Sigmoid colon (tissue), 3 donors: ENCODE results near the gene CAP2.

Source experiments
- POLR2A ChIP-seq, 2 donors: fragments of 450-650 bp; IDR thresholded peaks; one replicate each; pipeline ENCODE4 v1.6.1; 2016; ENCODE audit warnings: antibody characterized with exemption in 2 of 2, mild to moderate bottlenecking in 2 of 2, moderate library complexity in 2 of 2
- TF ChIP-seq, protein P1 (sequence below), 4 experiments: fragments of 450-650 bp in 3 of 4; fragments of 200-600 bp in 1 of 4; IDR thresholded peaks; one replicate each; pipeline ENCODE4 v1.5.1; 2016 to 2019; ENCODE audit warnings: antibody characterized with exemption in 4 of 4, mild to moderate bottlenecking in 3 of 4, moderate library complexity in 2 of 4

DNA sequence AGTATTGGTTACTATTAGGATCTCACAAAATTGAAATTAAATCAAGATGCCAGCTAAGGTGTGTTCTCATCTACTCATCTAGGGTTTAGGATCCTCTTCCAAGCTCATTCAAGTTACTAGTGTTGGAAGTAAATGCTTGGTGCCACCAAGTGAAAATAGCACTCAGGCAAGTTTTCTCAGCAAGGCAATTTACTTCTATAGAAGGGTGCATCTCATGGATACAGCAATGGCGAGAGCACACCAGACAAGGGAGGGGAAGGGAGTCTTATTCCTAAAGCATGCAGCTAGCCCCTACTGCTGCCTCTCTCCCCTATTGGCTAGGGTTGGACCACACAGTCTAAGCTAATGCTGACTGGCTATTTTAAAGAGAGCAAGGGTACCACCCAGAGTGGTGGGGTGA lies 183.7 kb downstream of the CAP2 start:
- TF ChIP-seq, protein P1, sequence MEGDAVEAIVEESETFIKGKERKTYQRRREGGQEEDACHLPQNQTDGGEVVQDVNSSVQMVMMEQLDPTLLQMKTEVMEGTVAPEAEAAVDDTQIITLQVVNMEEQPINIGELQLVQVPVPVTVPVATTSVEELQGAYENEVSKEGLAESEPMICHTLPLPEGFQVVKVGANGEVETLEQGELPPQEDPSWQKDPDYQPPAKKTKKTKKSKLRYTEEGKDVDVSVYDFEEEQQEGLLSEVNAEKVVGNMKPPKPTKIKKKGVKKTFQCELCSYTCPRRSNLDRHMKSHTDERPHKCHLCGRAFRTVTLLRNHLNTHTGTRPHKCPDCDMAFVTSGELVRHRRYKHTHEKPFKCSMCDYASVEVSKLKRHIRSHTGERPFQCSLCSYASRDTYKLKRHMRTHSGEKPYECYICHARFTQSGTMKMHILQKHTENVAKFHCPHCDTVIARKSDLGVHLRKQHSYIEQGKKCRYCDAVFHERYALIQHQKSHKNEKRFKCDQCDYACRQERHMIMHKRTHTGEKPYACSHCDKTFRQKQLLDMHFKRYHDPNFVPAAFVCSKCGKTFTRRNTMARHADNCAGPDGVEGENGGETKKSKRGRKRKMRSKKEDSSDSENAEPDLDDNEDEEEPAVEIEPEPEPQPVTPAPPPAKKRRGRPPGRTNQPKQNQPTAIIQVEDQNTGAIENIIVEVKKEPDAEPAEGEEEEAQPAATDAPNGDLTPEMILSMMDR (IDR thresholded peaks at IDR 0.05), result no peak
- no peak for TF ChIP-seq POLR2A (IDR thresholded peaks at IDR 0.05)
